HG03520 (cell line): ENCODE data around the gene TMED7.

Source experiments
- ATAC-seq: cut with Tn5 transposase; IDR thresholded peaks from one replicate; pipeline ENCODE4 v1.9.1; 2021; ENCODE audit warnings: mild to moderate bottlenecking, moderate library complexity; ENCODE audit not compliant: unreplicated experiment

The TMED7 gene

DNA sequence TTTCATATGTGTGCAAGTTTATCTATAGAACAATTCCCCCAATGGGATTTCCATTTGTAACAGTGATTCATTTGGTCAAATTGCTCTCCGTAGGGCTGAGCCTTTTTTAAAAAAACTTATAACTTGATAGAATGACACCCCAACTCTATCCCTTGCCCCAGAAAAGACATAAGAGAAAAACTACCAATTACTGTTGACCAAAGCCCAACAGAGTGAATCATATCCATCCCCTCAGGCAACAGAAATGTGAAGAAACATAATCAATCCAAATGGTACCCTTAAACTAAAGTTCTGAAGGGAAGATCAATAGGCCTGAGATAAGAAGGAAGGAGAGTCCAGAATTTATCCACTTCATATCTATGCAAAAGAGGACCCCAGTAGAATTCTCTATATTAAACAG lies 41.3 kb downstream of the TMED7 start:
- ATAC-seq = no peak

GRCh38 chr5:115583474-115583873 lies 42.4 kb downstream of the TMED7 start:
- no peak for ATAC-seq

DNA sequence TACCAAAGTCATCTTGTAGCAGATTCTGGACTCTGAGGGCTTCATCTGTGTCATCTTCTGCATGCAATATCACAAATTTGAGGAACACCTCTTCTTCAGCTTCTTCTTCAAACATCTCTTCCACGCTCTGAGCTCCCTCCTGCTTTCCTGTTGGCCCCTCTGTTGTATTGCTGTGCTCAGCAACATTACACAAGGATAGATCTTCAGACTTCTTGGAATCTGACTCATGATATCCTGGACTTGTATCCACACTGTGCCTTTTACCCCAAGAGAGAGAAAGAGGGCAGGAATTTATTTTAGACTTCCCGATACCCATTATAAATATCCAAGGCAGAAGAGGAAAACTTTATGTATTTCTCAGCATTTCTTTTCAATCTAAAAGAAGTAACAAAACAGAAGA lies 44.9 kb downstream of the TMED7 start:
- no peak for ATAC-seq

- peak; percentile 57 for ATAC-seq
These were observed 46.1 kb downstream of the TMED7 start for GRCh38 chr5:115579747-115580173.

GRCh38 chr5:115579216-115579615 lies 46.6 kb downstream of the TMED7 start:
- ATAC-seq = no peak

DNA sequence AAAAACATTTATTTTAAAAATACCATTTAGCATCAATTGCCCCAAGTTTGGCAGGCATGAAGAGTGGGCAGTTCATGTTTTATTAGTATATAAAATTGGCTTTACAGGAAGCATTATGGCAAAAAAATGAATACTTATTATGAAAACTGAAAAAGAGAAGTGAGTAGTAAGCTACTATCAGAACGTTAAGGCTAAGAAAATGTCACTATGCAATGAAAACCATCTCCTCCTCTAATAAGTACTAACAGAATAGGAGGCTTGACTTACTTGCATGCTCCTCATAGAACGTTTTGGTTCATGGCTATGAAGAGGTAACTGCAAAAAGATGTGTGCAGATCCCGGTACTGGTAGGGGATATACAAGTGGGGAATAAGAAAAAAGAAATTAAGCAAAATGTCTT lies 47.2 kb downstream of the TMED7 start:
- ATAC-seq = peak; percentile 67

GRCh38 chr5:115577741-115578140 lies 48.1 kb downstream of the TMED7 start:
- ATAC-seq = no peak

GRCh38 chr5:115577329-115577728 lies 48.5 kb downstream of the TMED7 start:
- no peak for ATAC-seq

DNA sequence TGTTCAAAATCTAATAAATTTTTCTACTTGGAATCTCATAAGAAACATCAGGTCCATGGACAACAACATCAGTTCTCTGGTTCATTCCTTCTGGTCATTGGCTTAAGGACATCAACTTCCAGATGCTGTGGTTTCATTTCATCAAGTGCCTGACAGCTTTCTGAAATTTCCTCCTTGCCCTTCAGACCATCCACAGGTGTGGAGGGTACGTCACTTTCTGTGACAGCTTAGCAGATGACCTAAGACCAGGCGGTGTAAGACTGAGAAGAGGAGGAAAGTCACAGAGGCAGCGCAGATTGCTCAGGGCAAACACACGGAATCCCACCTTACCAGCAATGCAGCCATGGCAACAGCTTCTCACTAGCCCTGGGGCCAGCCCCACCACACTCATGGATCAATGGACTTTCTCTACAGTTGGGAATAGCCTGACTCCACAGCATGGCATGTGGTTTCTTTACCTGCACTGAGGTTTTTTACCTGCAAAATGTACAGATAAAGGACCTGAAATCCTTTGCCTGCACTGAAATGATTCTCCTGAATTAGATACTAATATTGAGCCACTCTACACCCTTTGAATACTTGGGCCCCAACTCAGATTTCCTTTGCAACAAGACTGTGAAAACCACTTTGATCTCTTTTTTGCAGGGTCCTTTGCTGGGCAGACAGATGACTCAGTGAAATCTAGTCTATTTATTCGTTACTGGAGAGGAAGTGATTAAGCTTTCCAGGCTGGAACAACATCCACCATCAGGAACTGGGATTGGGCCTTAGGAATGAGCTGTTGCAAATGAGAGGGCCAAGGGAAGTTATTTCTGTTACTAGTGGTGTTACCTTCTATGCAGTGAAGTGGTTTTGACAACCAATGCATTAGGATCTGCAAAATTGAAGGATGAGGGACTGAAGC lies 50.4 kb downstream of the TMED7 start:
- no peak for ATAC-seq

GRCh38 chr5:115573133-115573532 lies 52.7 kb downstream of the TMED7 start:
- no peak for ATAC-seq

GRCh38 chr5:115571441-115571878 lies 54.4 kb downstream of the TMED7 start:
- no peak for ATAC-seq

DNA sequence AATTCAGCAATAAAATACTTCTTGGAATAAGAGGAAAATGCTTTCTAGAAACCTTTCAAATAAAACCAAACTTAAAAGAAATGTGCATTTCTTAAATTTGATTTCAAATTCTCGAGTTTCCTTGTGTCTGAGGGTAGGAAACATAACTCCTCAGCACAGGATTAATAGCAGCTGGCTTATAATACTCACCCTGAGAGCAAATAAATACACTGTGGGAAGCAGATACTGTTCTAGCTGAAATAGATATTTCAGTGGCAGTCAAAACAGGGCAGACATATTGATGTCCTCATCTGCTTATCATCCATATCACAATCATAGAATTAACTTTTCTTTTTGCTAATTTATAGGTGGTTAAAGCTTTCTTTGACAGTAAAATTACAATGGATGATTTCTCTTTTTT lies 57.2 kb downstream of the TMED7 start:
- ATAC-seq = no peak

GRCh38 chr5:115565233-115565632 lies 60.6 kb downstream of the TMED7 start:
- no peak for ATAC-seq
